Liver (tissue), 3 donors: Measurements from ENCODE around the gene TMEM212.
"Not testable (repeated sequence)": the region's sequence is repeated elsewhere in the genome, so short reads cannot be mapped to it uniquely, and the experiment has no call there.

Experiments
- CTCF ChIP-seq: fragments of 150-350 bp; IDR thresholded peaks from 2 replicates; pipeline ENCODE4 v1.5.1; 2017; ENCODE audit warnings: improper control_type of control experiment, low read depth, low read length; ENCODE audit not compliant: missing input control
- GABPA ChIP-seq, 2 donors: IDR thresholded peaks in 1 of 2; conservative IDR thresholded peaks in 1 of 2; 2 replicates each; pipeline ENCODE4 v1.6.1; 2016; ENCODE audit warnings: antibody characterized with exemption in 2 of 2, mild to moderate bottlenecking in 1 of 2, moderate library complexity in 1 of 2
- JUND ChIP-seq, 2 donors: IDR thresholded peaks; 2 replicates each; pipeline ENCODE4 v1.6.1; 2016; ENCODE audit warnings: antibody characterized with exemption in 2 of 2
- MAX ChIP-seq: IDR thresholded peaks from 2 replicates; pipeline ENCODE4 v1.6.1; 2016; ENCODE audit warnings: antibody characterized with exemption
- NR2F2 ChIP-seq: IDR thresholded peaks from 2 replicates; pipeline ENCODE4 v1.6.1; 2016; ENCODE audit warnings: antibody characterized with exemption
- RAD21 ChIP-seq, 2 donors: IDR thresholded peaks; 2 replicates each; pipeline ENCODE4 v1.6.1; 2016; ENCODE audit warnings: antibody characterized with exemption in 2 of 2, mild to moderate bottlenecking in 2 of 2
- REST ChIP-seq: IDR thresholded peaks from 2 replicates; pipeline ENCODE4 v1.6.1; 2016; ENCODE audit warnings: antibody characterized with exemption, mild to moderate bottlenecking
- SP1 ChIP-seq: IDR thresholded peaks from 2 replicates; pipeline ENCODE4 v1.6.1; 2018; ENCODE audit warnings: antibody characterized with exemption, mild to moderate bottlenecking
- donor health status: healthy.
- donor health status: healthy.

GRCh38 chr3:171814662-171815061 is 28.5 kb upstream of the TMEM212 start:
- not testable (repeated sequence) for TF ChIP-seq CTCF; SP1; JUND (IDR thresholded peaks at IDR 0.05); REST; RAD21 (IDR thresholded peaks at IDR 0.05); NR2F2; GABPA (IDR thresholded peaks at IDR 0.05 in 1 of 2, conservative IDR thresholded peaks at IDR 0.05 in 1 of 2); MAX
